Peyer's patch (tissue), 4 donors: ENCODE data around the gene GRIN3B.

Source experiments
- CTCF ChIP-seq, 6 experiments: fragments of 450-650 bp in 4 of 6; fragments of 200-600 bp in 2 of 6; sonication (generic) in 1 of 6; IDR thresholded peaks; one replicate each; pipeline ENCODE4 v1.5.1; 2017 to 2019; ENCODE audit warnings: antibody characterized with exemption in 6 of 6, mild to moderate bottlenecking in 3 of 6, moderate library complexity in 1 of 6
- POLR2A ChIP-seq, 2 donors: fragments of 450-650 bp; IDR thresholded peaks; one replicate each; pipeline ENCODE4 v1.5.1; 2017; ENCODE audit warnings: antibody characterized with exemption in 2 of 2, mild to moderate bottlenecking in 2 of 2, moderate library complexity in 2 of 2

DNA sequence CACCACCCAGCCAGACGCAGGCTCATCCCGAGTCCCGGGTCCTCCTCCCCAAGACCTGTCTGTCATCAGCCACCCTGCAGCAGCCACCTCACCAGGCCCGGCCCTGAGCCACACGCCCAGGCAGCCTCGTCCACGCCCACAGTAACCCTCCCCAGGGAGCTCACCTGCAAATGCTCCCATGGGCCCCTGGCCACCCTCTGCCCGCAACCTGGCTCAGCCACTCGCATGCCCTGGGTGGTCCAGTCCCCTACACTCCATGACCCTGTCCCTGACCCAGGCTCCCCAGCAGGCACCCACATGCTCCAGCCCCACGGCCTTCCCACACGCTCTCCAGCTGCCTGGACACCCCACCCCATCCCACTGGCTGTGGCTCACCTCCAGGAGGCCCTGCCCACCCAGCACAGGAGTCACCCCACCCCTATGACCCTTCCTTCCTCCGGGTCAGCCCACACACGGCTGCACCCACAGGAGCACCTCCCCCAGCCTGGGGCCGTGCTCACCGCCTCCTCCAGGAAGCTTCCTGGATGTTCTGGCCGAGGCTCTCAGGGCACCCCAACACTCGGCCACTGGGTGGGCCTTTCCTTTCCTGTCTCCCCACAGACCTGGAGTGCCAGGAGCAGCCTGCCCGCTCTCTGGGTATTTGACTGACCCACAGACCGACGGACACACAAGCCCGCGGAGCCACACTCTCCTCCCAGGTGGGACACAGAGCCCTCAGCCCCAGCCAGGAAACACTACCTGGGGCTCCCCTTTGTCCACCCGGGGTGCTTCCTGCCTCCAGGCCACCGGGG is 17.1 kb downstream of the GRIN3B start:
- TF ChIP-seq CTCF (IDR thresholded peaks at IDR 0.05), result no peak
- no peak for TF ChIP-seq POLR2A (IDR thresholded peaks at IDR 0.05)
